Measurements from ENCODE around the gene GPR173. TPM values are rescaled to one million over a fixed set of nuclear protein-coding genes. Genes with fewer than 3 reads are reported as not detected.
A peak's percentile ranks its signal among the peaks of the same experiment; 100 is the strongest.

The GPR173 gene
- total RNA-seq, 1 donor from 2014 or later, result 13.2 TPM

- no peak for DNase-seq (ENCODE audit: low spot score)
- no peak for ATAC-seq
- intact Hi-C loops (cut with DNase I), result no loop called here
These were observed 36.3 kb downstream of the GPR173 start for GRCh38 chrX:53084863-53085262.

GRCh38 chrX:53085661-53086229 is 37.2 kb downstream of the GPR173 start:
- intact Hi-C loops (cut with DNase I), result no loop called here
- ATAC-seq (no peak), DNase-seq (ENCODE audit: low spot score) (no peak)

- DNase-seq (ENCODE audit: low spot score), result peak; percentile 75
- ATAC-seq, result no peak
- intact Hi-C loops (cut with DNase I), result no loop called here
These were observed 37.9 kb downstream of the GPR173 start for GRCh38 chrX:53086464-53086863.

GRCh38 chrX:53087388-53087831 is 38.8 kb downstream of the GPR173 start:
- intact Hi-C loops (cut with DNase I), result no loop called here
- DNase-seq (ENCODE audit: low spot score) (no peak), ATAC-seq (no peak)

GRCh38 chrX:53088136-53088974 is 39.8 kb downstream of the GPR173 start:
- ATAC-seq (peak; percentile 90), DNase-seq (ENCODE audit: low spot score) (peak; percentile 80)
- intact Hi-C loops (cut with DNase I), result no loop called here

GRCh38 chrX:53089224-53089842 is 40.7 kb downstream of the GPR173 start:
- ATAC-seq (peak; percentile 34), DNase-seq (ENCODE audit: low spot score) (no peak)
- intact Hi-C loops (cut with DNase I), result no loop called here

- no peak for DNase-seq (ENCODE audit: low spot score)
- intact Hi-C loops (cut with DNase I), result no loop called here
- no peak for ATAC-seq
These were observed 41.3 kb downstream of the GPR173 start for GRCh38 chrX:53089925-53090324.

GRCh38 chrX:53091354-53091753 is 42.8 kb downstream of the GPR173 start:
- DNase-seq (ENCODE audit: low spot score), result no peak
- ATAC-seq, result no peak
- intact Hi-C loops (cut with DNase I), result no loop called here

GRCh38 chrX:53093177-53093655 is 44.6 kb downstream of the GPR173 start:
- ATAC-seq (peak; percentile 82), DNase-seq (ENCODE audit: low spot score) (peak; percentile 85)
- intact Hi-C loops (cut with DNase I), result no loop called here

- peak; percentile 96 for ATAC-seq
- peak; percentile 89 for DNase-seq (ENCODE audit: low spot score)
- intact Hi-C loops (cut with DNase I), result no loop called here
These were observed 45.4 kb downstream of the GPR173 start, which contains the start of gene KANTR for GRCh38 chrX:53093748-53094581. Gene KANTR, plus strand, starts transcription at chrX:53094142. Its CDS starts 30,131 bp downstream, at chrX:53124273.

- ATAC-seq, result no peak
- intact Hi-C loops (cut with DNase I), result no loop called here
- no peak for DNase-seq (ENCODE audit: low spot score)
These were observed 46.0 kb downstream of the GPR173 start for GRCh38 chrX:53094582-53094905.

GRCh38 chrX:53095796-53096195 is 47.2 kb downstream of the GPR173 start:
- DNase-seq (ENCODE audit: low spot score) (no peak), ATAC-seq (no peak)
- intact Hi-C loops (cut with DNase I), result loop anchor here (2.0 kb wide), 1 partner anchor 39 kb away; no protein-coding TSS in a partner anchor

GRCh38 chrX:53114864-53115549 is 66.4 kb downstream of the GPR173 start:
- ATAC-seq (no peak), DNase-seq (ENCODE audit: low spot score) (no peak)
- intact Hi-C loops (cut with DNase I), result no loop called here

GRCh38 chrX:53115550-53115874 is 66.9 kb downstream of the GPR173 start:
- intact Hi-C loops (cut with DNase I), result no loop called here
- DNase-seq (ENCODE audit: low spot score) (no peak), ATAC-seq (peak; percentile 54)

GRCh38 chrX:53116101-53116500 is 67.5 kb downstream of the GPR173 start:
- ATAC-seq (peak; percentile 81), DNase-seq (ENCODE audit: low spot score) (no peak)
- intact Hi-C loops (cut with DNase I), result no loop called here

GRCh38 chrX:53122013-53122412 is 73.4 kb downstream of the GPR173 start:
- intact Hi-C loops (cut with DNase I), result no loop called here
- DNase-seq (ENCODE audit: low spot score) (no peak), ATAC-seq (no peak)

- intact Hi-C loops (cut with DNase I), result no loop called here
- no peak for ATAC-seq
These were observed 76.9 kb downstream of the GPR173 start for GRCh38 chrX:53125506-53125905.

GRCh38 chrX:53126377-53126776 is 77.8 kb downstream of the GPR173 start:
- DNase-seq (ENCODE audit: low spot score) (no peak), ATAC-seq (no peak)

More at GRCh38 chrX:53125506-53125905, 76.9 kb downstream of the GPR173 start:
- DNase-seq (ENCODE audit: low spot score), result no peak

More at GRCh38 chrX:53126377-53126776, 77.8 kb downstream of the GPR173 start:
- intact Hi-C loops (cut with DNase I), result no loop called here
